H1 (cell line): ENCODE results near the gene CDADC1. TPM values are rescaled to one million over a fixed set of nuclear protein-coding genes. Genes with fewer than 3 reads are reported as not detected.

Experiments used
- CTCF ChIA-PET: fragments of 300-600 bp; sonication (Branson Sonifier 250); formaldehyde crosslinking; loops from one replicate; lab custom pipeline; 2021; ENCODE audit not compliant: partially characterized antibody; lab: Charles Lee
- POLR2A ChIA-PET: fragments of 300-600 bp; sonication (Branson Sonifier 250); formaldehyde crosslinking; loops from one replicate; lab custom pipeline; 2021; ENCODE audit warnings: inconsistent platforms; ENCODE audit not compliant: partially characterized antibody; lab: Charles Lee
- DNase-seq, 2 experiments: peaks; one replicate each; pipeline versions ENCODE4 v3.0.0 to v3.0.0-alpha.2; 2010 to 2022; ENCODE audit warnings: low spot score in 2 of 2, low read depth in 1 of 2, mixed read lengths in 1 of 2
- FAIRE-seq: peaks from 2 replicates; lab custom pipeline; 2011; peaks lifted over from hg19 to GRCh38; lab: Jason Lieb, UNC
- H2AFZ ChIP-seq: 2 replicates; pipeline ENCODE4 v1.8.1; 2012; ENCODE audit warnings: low read length, inconsistent platforms
- H2AK5ac ChIP-seq: 2 replicates; pipeline ENCODE4 v1.6.1; 2013; ENCODE audit warnings: low read depth, low read length
- H2BK120ac ChIP-seq: replicated peaks from 2 replicates; pipeline ENCODE3; 2013; ENCODE audit warnings: low read depth, low read length, inconsistent platforms
- H2BK12ac ChIP-seq: 2 replicates; pipeline ENCODE4 v1.6.1; 2013; ENCODE audit warnings: low read depth, low read length
- H2BK15ac ChIP-seq: 2 replicates; pipeline ENCODE4 v1.6.1; 2013; ENCODE audit warnings: low read length
- H2BK20ac ChIP-seq: 2 replicates; pipeline ENCODE4 v1.6.1; 2013; ENCODE audit warnings: low read length
- H2BK5ac ChIP-seq: 2 replicates; pipeline ENCODE4 v1.6.1; 2013; ENCODE audit warnings: low read depth, low read length
- H3K14ac ChIP-seq: 2 replicates; pipeline ENCODE4 v1.6.1; 2013; ENCODE audit warnings: inconsistent platforms; ENCODE audit not compliant: insufficient read length
- H3K18ac ChIP-seq: 2 replicates; pipeline ENCODE4 v1.6.1; 2013; ENCODE audit warnings: low read length; ENCODE audit errors: extremely low read depth
- H3K23ac ChIP-seq: 2 replicates; pipeline ENCODE4 v1.6.1; 2013; ENCODE audit warnings: inconsistent platforms; ENCODE audit not compliant: insufficient read length
- H3K23me2 ChIP-seq: 2 replicates; pipeline ENCODE4 v1.6.1; 2013; ENCODE audit warnings: low read depth, low read length
- H3K27ac ChIP-seq: 2 replicates; pipeline ENCODE4 v1.6.1; 2011; ENCODE audit warnings: low read depth, low read length, inconsistent platforms
- H3K27me3 ChIP-seq, 4 experiments: replicated peaks in 1 of 4; 1 replicate in 1 of 4; 2 replicates in 3 of 4; pipeline versions ENCODE4 v1.6.1 to v1.8.1; 2011 to 2013; ENCODE audit warnings: low read length in 3 of 4, mild to moderate bottlenecking in 3 of 4, inconsistent platforms in 2 of 4, mixed read lengths in 2 of 4, moderate library complexity in 1 of 4; ENCODE audit not compliant: control insufficient read depth in 3 of 4, insufficient read depth in 3 of 4; ENCODE audit errors: extremely low read depth in 1 of 4
- H3K36me3 ChIP-seq, 4 experiments: 2 replicates each; pipeline versions ENCODE4 v1.6.1 to v1.8.1; 2011 to 2013; ENCODE audit warnings: mild to moderate bottlenecking in 4 of 4, low read length in 3 of 4, moderate library complexity in 2 of 4, control low read depth in 1 of 4, inconsistent platforms in 1 of 4; ENCODE audit not compliant: insufficient read depth in 4 of 4, control insufficient read depth in 2 of 4
- H3K4ac ChIP-seq: replicated peaks from 2 replicates; pipeline ENCODE3; 2013; ENCODE audit warnings: low read length, low read depth, mixed read lengths, inconsistent platforms; ENCODE audit not compliant: insufficient read length
- H3K4me1 ChIP-seq, 4 experiments: replicated peaks in 1 of 4; 1 replicate in 1 of 4; 2 replicates in 3 of 4; pipeline versions ENCODE4 v1.6.1 to v1.8.1; 2011 to 2013; ENCODE audit warnings: low read length in 3 of 4, inconsistent platforms in 2 of 4, mixed read lengths in 1 of 4; ENCODE audit not compliant: insufficient read depth in 4 of 4, control insufficient read depth in 3 of 4
- H3K4me2 ChIP-seq, 2 experiments: 2 replicates each; pipeline versions ENCODE4 v1.6.1 to v1.8.1; 2011 to 2013; ENCODE audit warnings: low read depth in 2 of 2, low read length in 2 of 2, control low read depth in 1 of 2, inconsistent platforms in 1 of 2, mild to moderate bottlenecking in 1 of 2; ENCODE audit not compliant: insufficient read depth in 1 of 2
- H3K4me3 ChIP-seq, 4 experiments: fragments of 200-600, 300-600 bp in 1 of 4; sonication (generic), shearing (Covaris generic), sonication (Bioruptor Twin) in 1 of 4; 2 replicates each; pipeline versions ENCODE4 v1.5.1 to v1.8.1; 2011 to 2016; ENCODE audit warnings: low read length in 4 of 4, low read depth in 3 of 4, control low read depth in 2 of 4, inconsistent platforms in 2 of 4, mild to moderate bottlenecking in 2 of 4, mixed read lengths in 1 of 4, moderate library complexity in 1 of 4; ENCODE audit not compliant: insufficient read depth in 2 of 4; ENCODE audit errors: extremely low read depth in 1 of 4
- H3K56ac ChIP-seq: replicated peaks from 2 replicates; pipeline ENCODE3; 2013; ENCODE audit warnings: low read depth, mild to moderate bottlenecking, mixed read lengths, low read length, inconsistent platforms; ENCODE audit not compliant: insufficient read length
- H3K79me1 ChIP-seq: 2 replicates; pipeline ENCODE4 v1.6.1; 2013; ENCODE audit warnings: low read depth, low read length, control low read depth
- H3K79me2 ChIP-seq, 2 experiments: 2 replicates each; pipeline versions ENCODE4 v1.6.1 to v1.8.1; 2012 to 2013; ENCODE audit warnings: low read length in 2 of 2, mild to moderate bottlenecking in 2 of 2, inconsistent platforms in 1 of 2; ENCODE audit not compliant: insufficient read depth in 2 of 2, control insufficient read depth in 1 of 2
- H3K9ac ChIP-seq, 4 experiments: replicated peaks in 1 of 4; 1 replicate in 1 of 4; 2 replicates in 3 of 4; pipeline versions ENCODE4 v1.6.1 to v1.8.1; 2011 to 2013; ENCODE audit warnings: low read depth in 3 of 4, low read length in 3 of 4, control low read depth in 2 of 4, mild to moderate bottlenecking in 2 of 4, moderate library complexity in 2 of 4, inconsistent platforms in 1 of 4; ENCODE audit errors: extremely low read depth in 1 of 4
- H3K9me3 ChIP-seq, 2 experiments: 2 replicates each; pipeline versions ENCODE4 v1.6.1 to v1.8.1; 2012 to 2013; ENCODE audit warnings: mild to moderate bottlenecking in 2 of 2, moderate library complexity in 2 of 2, control low read depth in 1 of 2, inconsistent platforms in 1 of 2, low read depth in 1 of 2, low read length in 1 of 2, mixed read lengths in 1 of 2; ENCODE audit not compliant: insufficient read depth in 2 of 2
- H4K20me1 ChIP-seq, 2 experiments: replicated peaks in 1 of 2; 2 replicates each; pipeline versions ENCODE3 to v1.8.1; 2011 to 2013; ENCODE audit warnings: inconsistent platforms in 2 of 2, low read length in 2 of 2, mild to moderate bottlenecking in 1 of 2; ENCODE audit not compliant: insufficient read depth in 2 of 2, control insufficient read depth in 1 of 2
- H4K5ac ChIP-seq: 2 replicates; pipeline ENCODE4 v1.6.1; 2013; ENCODE audit warnings: low read length, low read depth, mixed read lengths, inconsistent platforms; ENCODE audit not compliant: insufficient read length
- H4K8ac ChIP-seq: 2 replicates; pipeline ENCODE4 v1.8.0; 2013; ENCODE audit warnings: mild to moderate bottlenecking, moderate library complexity, low read length, inconsistent platforms; ENCODE audit not compliant: insufficient read depth; ENCODE audit errors: extremely low read depth
- H4K91ac ChIP-seq: replicated peaks from 2 replicates; pipeline ENCODE3; 2013; ENCODE audit warnings: low read length, mixed read lengths, inconsistent platforms; ENCODE audit not compliant: insufficient read length
- CREB1 ChIP-seq: IDR thresholded peaks from 2 replicates; pipeline ENCODE4 v1.6.1; 2012; ENCODE audit warnings: inconsistent platforms
- JUN ChIP-seq: IDR thresholded peaks from 2 replicates; pipeline ENCODE4 v1.6.1; 2011; ENCODE audit warnings: low read depth, mild to moderate bottlenecking, improper control_type of control experiment, low read length
- SIRT6 ChIP-seq: IDR thresholded peaks from one replicate; pipeline ENCODE4 v1.7.1; 2012; ENCODE audit warnings: low read length, inconsistent platforms
- polyA plus RNA-seq, 7 experiments: library from polyadenylated mRNA; depleted of rRNA in 3 of 7; stranded (reverse) in 5 of 7; unstranded in 2 of 7; fragments of >200 nt in 5 of 7; fragments of 200-250 nt in 2 of 7; gene quantifications; 1 replicate in 5 of 7; 2 replicates in 1 of 7; 4 replicates in 1 of 7; pipeline versions ENCODE4 v1.2.1 to v1.2.3, GENCODE V29; 2011 to 2013; ENCODE audit warnings: missing spikeins in 2 of 7, mixed read lengths in 2 of 7
- total RNA-seq: library from RNA; stranded (reverse); fragmentation: NEBNext Ultra II Directional; extraction: Animal tissue kit (Norgen Biotek cat#: 25700); gene quantifications from 2 replicates; pipeline ENCODE4 v1.2.1, GENCODE V29; 2021

Gene CDADC1
- total and polyA plus RNA-seq, 2 of the 8 experiments (the other 6 are each of a cell fraction or from before 2014, with no cell fraction given) = 0.98 to 2.7 TPM

GRCh38 chr13:49298416-49298815 lies 50.7 kb downstream of the CDADC1 start:
- POLR2A ChIA-PET = no interaction called here
- no peak for FAIRE-seq
- CTCF ChIA-PET = interaction anchor here (1.3 to 3.3 kb wide), 3 partner anchors 9 to 32 kb away, joined by 3 to 20 read pairs (median 11); no protein-coding TSS in a partner anchor

More at GRCh38 chr13:49298416-49298815, 50.7 kb downstream of the CDADC1 start:
- Histone ChIP-seq H3K4ac (no peak overlapping the region), H2BK20ac (no peak overlapping the region), H2BK12ac (no peak overlapping the region), H2AK5ac (no peak overlapping the region), H3K56ac (no peak overlapping the region), H3K27me3 (peaks cover 0 to 2% (median 0%) of the 10 kb centered on the region in 4 experiments; a peak in 1 of 7 replicates), H4K8ac (no peak overlapping the region), H3K4me2 (no peak overlapping the region), H3K4me3 (no peak overlapping the region), H3K9ac (no peak overlapping the region), H3K9me3 (no peaks in the 10 kb centered on the region), H3K79me1 (no peaks in the 10 kb centered on the region), H3K14ac (no peak overlapping the region), H2AFZ (no peak overlapping the region), H4K5ac (no peak overlapping the region), H4K91ac (no peak overlapping the region), H2BK15ac (no peak overlapping the region), H2BK5ac (no peak overlapping the region), H2BK120ac (no peak overlapping the region), H3K79me2 (no peaks in the 10 kb centered on the region), H3K23me2 (peaks cover 2% of the 10 kb centered on the region; the same call in 1 of the 2 replicates), H3K23ac (no peak overlapping the region), H3K4me1 (no peaks in the 10 kb centered on the region; a peak in 1 of 7 replicates), H3K36me3 (no peaks in the 10 kb centered on the region), H3K27ac (no peak overlapping the region), H3K18ac (no peak overlapping the region), H4K20me1 (no peaks in the 10 kb centered on the region)
- no peak for DNase-seq
- TF ChIP-seq CREB1 = no peak
- no peak for TF ChIP-seq JUN
- no peak for TF ChIP-seq SIRT6
